NCI-H2196 (cell line): ENCODE results near the gene NOXO1.

Source experiments
- DNase-seq: peaks from one replicate; lab custom pipeline; 2025; ENCODE audit not compliant: unreplicated experiment; lab: John Stamatoyannopoulos, UW

The NOXO1 gene

GRCh38 chr16:1998360-1998835, 17.1 kb upstream of the NOXO1 start:
- no peak for DNase-seq

GRCh38 chr16:1997494-1998359, 16.5 kb upstream of the NOXO1 start:
- DNase-seq, result no peak

GRCh38 chr16:1993731-1994131, 12.5 kb upstream of the NOXO1 start:
- DNase-seq, result peak; percentile 58

GRCh38 chr16:1992704-1993317, 11.5 kb upstream of the NOXO1 start:
- no peak for DNase-seq

- no peak for DNase-seq
Observed at GRCh38 chr16:1991948-1992703, 10.9 kb upstream of the NOXO1 start.

DNA sequence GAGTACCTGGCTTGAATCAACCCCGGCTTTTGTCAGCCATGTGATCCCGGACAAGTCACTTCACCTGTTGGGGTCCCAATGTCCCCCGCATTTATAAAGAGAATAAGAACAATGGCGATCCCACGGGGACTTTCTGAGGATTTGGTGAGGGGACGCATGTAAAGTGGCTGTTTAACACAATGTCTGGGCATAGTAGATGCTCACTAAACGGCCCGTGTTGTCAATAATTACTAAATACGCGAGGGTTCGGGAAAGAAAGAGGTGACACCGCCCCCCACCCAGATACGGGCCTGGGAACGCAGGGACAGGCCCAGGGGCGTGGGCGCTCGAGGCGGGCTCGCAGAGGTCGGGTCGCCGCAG, 10.3 kb upstream of the NOXO1 start:
- DNase-seq, result no peak

DNA sequence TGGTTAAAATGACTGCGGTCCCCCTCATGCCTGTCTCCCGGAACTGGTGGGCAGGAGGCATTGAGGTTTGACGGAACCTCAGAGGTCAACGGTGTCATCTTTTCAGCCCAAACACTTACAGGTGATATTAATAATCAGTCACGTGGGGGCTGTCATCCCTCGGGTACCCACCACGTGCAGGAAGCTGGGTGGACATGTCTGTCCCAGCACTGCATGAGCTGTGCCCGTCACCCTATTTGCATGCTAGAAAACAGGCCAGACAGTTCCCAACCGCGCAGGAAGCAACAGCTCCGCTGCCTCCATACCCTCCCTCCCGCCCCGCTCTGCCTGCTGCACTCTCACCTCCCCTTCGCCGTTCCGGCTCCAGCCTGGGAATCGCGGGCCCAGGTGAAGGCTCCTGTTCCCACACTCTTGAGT, 9.9 kb upstream of the NOXO1 start:
- DNase-seq, result no peak

GRCh38 chr16:1990351-1991134, 9.3 kb upstream of the NOXO1 start:
- peak; percentile 73 for DNase-seq

DNA sequence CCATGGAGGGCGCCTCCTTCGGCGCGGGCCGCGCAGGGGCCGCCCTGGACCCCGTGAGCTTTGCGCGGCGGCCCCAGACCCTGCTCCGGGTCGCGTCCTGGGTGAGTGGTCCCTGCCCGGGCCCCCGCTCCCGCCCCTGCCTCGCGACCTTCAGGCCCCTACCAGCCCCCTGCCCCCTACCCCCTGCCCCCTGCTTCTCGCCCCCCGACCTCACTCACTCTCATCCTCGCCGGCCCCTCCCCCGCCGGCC, 8.8 kb upstream of the NOXO1 start:
- no peak for DNase-seq

DNA sequence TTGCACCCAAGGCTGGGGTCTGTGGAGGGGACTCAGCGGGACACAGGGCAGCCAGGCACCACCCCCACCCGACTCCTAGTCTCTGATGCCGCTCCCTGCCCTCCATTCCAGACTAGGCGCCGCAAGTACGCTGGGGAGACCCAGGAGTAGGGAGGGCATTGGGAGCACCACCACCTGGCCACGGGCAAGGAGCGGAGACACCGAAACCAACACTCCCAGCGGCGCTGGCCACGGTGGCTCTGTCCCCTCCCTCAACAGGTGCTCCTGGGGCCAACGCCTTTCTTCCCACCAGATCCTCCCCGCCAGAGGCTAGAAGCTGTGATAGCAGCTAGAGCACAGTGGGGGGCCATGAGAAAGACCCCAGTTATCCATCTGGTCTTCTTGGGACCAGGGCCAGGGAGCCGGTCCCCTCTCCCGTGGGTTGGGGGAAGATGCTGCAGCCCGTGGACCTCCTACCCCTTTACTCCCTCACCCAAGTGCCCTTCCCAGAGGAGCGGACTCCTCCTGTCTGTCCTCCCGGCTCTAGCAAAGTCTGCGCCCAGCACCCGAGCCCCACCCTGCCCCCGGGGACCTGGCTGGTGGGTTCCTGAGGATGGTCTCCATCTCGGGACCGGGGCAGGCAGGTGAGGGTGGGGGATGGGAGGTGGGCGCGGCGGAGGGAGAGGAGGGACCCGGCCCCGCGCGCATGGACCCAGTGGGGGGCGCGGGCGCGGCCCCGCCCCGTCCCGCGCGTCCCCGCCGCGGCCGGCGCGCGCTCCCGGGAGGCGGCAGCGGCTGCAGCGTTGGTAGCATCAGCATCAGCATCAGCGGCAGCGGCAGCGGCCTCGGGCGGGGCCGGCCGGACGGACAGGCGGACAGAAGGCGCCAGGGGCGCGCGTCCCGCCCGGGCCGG, 8.2 kb upstream of the NOXO1 start, which contains the start of gene SYNGR3:
SYNGR3 (plus strand) TSS at position 762 of the 892 bp plus-strand sequence. CDS start 133 bp downstream, outside the sequence.
- DNase-seq, result peak; percentile 42

DNA sequence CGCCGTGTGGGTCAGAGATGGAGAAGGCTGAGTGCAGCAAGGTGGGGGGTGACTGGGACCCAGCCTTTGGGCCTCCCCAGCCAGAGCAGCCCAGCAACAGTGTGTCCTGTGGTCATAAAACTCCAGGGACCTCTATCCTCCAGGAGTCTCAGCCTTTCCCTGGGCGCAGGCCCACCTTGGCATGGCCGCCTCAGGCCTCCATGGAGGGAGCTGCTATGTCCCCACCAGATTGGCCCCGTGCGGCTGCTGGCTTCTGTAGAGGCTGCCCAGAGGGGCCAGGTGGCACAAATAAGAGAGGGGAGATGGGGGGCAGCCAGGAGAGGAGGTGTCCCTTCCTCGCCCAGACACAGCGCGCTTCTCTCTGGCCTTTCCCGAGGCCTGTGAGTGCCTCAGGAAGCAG, 5.9 kb upstream of the NOXO1 start:
- no peak for DNase-seq

GRCh38 chr16:1985466-1986150, 4.3 kb upstream of the NOXO1 start:
- no peak for DNase-seq

GRCh38 chr16:1984347-1985225, 3.3 kb upstream of the NOXO1 start:
- no peak for DNase-seq

DNA sequence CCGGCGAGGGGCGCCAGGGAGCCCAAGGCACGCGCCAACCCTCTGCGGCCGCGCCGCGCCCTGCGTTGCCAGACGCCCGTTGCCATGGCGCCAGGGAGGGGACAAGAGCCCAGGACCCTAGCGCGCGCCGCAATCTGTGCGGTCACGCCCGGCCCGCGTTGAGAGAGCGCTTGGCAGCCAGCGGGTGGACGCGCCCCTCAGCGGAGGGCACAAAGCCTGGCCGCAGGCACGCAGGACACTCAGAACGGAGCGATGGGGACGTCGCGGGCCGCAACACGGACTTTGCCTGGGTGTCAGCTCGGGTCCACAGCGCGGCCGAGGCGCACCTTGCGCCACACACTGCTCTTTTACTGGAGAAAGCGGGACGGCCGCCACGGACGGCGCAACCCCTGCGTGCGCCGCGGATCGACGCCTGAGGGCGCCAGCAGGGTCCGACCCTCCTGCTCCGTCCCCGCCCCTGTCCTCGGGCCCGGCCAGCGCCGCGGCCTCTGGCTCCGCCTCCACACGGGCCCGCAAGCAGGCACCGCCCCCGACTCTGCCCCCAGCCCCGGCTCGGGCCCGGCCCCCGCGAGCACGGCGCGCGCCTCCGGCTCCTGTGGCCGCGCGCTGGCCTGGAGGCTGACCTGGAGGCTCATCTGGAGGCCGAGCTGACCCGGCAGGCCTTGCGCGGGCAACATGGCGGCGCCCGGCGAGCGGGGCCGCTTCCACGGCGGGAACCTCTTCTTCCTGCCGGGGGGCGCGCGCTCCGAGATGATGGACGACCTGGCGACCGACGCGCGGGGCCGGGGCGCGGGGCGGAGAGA, 2.5 kb upstream of the NOXO1 start, which contains the start of gene GFER:
GFER (plus strand) TSS at position 650 of the 803 bp plus-strand sequence; CDS start at position 676, 26 bp downstream.
- DNase-seq, result peak; percentile 96

DNA sequence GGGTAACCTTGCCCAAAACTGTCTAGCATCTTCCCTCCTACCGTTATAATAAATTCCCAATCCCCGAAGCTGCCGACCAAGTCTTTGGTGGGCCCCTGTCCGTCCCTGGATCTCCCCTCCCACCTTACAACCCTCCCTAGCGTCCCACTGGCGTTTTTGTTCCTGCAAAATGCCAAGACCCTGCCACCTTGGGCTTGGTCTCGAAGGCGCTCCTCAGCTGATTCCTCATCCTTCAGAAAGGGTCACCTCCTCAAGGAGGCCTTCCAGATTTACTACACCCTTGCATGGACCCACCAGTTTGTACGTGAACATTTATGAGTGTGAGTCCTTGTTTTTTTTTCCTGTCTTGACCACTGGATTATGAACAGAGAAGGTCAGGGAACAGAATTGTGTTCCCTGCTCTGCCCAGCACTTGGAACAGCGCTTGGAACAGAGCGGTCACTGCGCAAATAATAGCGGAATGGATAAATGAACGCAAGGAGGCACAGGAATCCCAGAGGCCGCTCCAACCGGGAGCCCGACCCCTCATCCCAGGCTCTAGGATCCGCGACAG, 1.8 kb upstream of the NOXO1 start:
- DNase-seq, result no peak

DNA sequence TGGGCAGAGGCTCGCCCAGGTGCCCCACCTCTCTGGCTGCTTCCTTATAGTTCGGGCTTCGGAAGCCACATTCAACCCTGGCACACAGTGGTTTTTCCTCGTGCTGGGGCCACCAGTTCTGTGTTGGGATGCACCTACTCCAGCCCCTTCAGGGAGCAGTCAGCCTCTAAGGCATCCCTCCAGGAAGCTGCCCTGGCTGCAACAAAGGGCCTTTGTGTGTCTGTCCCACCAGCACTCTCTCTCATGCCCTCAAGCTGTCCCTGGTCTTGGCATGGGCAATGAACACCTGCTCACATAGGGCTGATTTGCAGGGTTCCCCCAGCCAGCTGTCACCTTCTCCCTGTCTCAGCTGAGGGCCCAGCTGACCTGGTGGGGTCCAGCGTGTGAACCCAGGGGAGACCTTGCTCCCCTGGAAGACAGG, 754 bp upstream of the NOXO1 start:
- DNase-seq, result peak; percentile 85

DNA sequence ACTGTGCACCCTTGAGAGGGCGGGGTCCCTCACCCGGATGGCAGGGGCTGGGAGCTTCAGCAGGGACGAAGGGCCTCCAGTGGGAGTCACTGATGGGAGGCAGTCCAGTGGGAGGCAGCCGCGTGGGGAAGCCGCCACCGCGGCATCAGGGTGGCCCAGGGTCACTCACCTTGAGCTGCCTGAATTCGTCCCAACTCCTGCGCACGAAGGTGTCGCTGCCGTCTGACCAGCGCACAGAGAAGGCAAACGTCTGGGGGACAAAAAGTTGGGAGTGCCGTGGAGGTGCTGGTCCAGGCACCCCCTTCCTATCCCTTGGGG, 540 bp downstream of the NOXO1 start:
- DNase-seq, result no peak
